ENCODE data around the gene ITGB7. TPM values are rescaled to one million over a fixed set of nuclear protein-coding genes. Genes with fewer than 3 reads are reported as not detected.

Gene ITGB7
- total RNA-seq, result 1.6 TPM

GRCh38 chr12:53207042-53207441, at the start of gene ITGB7:
Gene ITGB7 (minus strand): TSS chr12:53207251. CDS start chr12:53200443, 6,808 bp downstream.
- H3K27ac ChIP-seq (ENCODE audit: low read depth, low read length), result peak within 1 kb of the TSS; percentile 39
- no peak within 1 kb of the TSS for H3K4me3 ChIP-seq (ENCODE audit: low read length in 3 of 3)
- H3K9me3 ChIP-seq (ENCODE audit: control insufficient read depth in 3 of 3, low read length in 3 of 3), result no peaks in the 10 kb centered on the region
- peaks cover 11 to 17% (median 15%) of the 10 kb centered on the region in 3 donors for H3K36me3 ChIP-seq (ENCODE audit: control insufficient read depth in 3 of 3, insufficient read depth in 3 of 3, low read length in 3 of 3)
- peaks cover 8 to 32% (median 17%) of the 10 kb centered on the region in 3 donors for H3K4me1 ChIP-seq (ENCODE audit: control insufficient read depth in 3 of 3, insufficient read depth in 3 of 3, low read length in 3 of 3)
- no peaks in the 10 kb centered on the region for H3K27me3 ChIP-seq (ENCODE audit: control insufficient read depth in 3 of 3, insufficient read depth in 3 of 3, low read length in 3 of 3)
- peak within 1 kb of the TSS in 1 of 3 donors; percentile 44 for H3K9ac ChIP-seq (ENCODE audit: low read depth in 1 of 3, low read length in 3 of 3)

GRCh38 chr12:53255996-53256395, 48.9 kb upstream of the ITGB7 start:
- no peak overlapping the region for H3K27ac ChIP-seq (ENCODE audit: low read depth, low read length)
- peaks cover 22 to 32% (median 25%) of the 10 kb centered on the region in 3 donors for H3K4me1 ChIP-seq (ENCODE audit: control insufficient read depth in 3 of 3, insufficient read depth in 3 of 3, low read length in 3 of 3)
- no peaks in the 10 kb centered on the region for H3K27me3 ChIP-seq (ENCODE audit: control insufficient read depth in 3 of 3, insufficient read depth in 3 of 3, low read length in 3 of 3)
- H3K36me3 ChIP-seq (ENCODE audit: control insufficient read depth in 3 of 3, insufficient read depth in 3 of 3, low read length in 3 of 3), result peaks cover 12 to 24% (median 19%) of the 10 kb centered on the region in 3 donors
- no peaks in the 10 kb centered on the region for H3K9me3 ChIP-seq (ENCODE audit: control insufficient read depth in 3 of 3, low read length in 3 of 3)
- no peak overlapping the region for H3K4me3 ChIP-seq (ENCODE audit: low read length in 3 of 3)
- H3K9ac ChIP-seq (ENCODE audit: low read depth in 1 of 3, low read length in 3 of 3), result no peak overlapping the region

- H3K27ac ChIP-seq (ENCODE audit: low read depth, low read length), result no peak overlapping the region
- H3K4me1 ChIP-seq (ENCODE audit: control insufficient read depth in 3 of 3, insufficient read depth in 3 of 3, low read length in 3 of 3), result peaks cover 23 to 35% (median 27%) of the 10 kb centered on the region in 3 donors
- H3K4me3 ChIP-seq (ENCODE audit: low read length in 3 of 3), result no peak overlapping the region
- peak overlapping the region in 1 of 3 donors; percentile 8 for H3K9ac ChIP-seq (ENCODE audit: low read depth in 1 of 3, low read length in 3 of 3)
- H3K27me3 ChIP-seq (ENCODE audit: control insufficient read depth in 3 of 3, insufficient read depth in 3 of 3, low read length in 3 of 3), result no peaks in the 10 kb centered on the region
- peaks cover 12 to 24% (median 19%) of the 10 kb centered on the region in 3 donors for H3K36me3 ChIP-seq (ENCODE audit: control insufficient read depth in 3 of 3, insufficient read depth in 3 of 3, low read length in 3 of 3)
- H3K9me3 ChIP-seq (ENCODE audit: control insufficient read depth in 3 of 3, low read length in 3 of 3), result no peaks in the 10 kb centered on the region
Measured at GRCh38 chr12:53254816-53255545, 47.9 kb upstream of the ITGB7 start.

- H3K4me3 ChIP-seq (ENCODE audit: low read length in 3 of 3), result peak overlapping the region; percentile 91 to 95 (median 95)
Measured at GRCh38 chr12:53253298-53253697, 46.2 kb upstream of the ITGB7 start.

GRCh38 chr12:53252349-53252916, 45.4 kb upstream of the ITGB7 start:
- no peaks in the 10 kb centered on the region for H3K27me3 ChIP-seq (ENCODE audit: control insufficient read depth in 3 of 3, insufficient read depth in 3 of 3, low read length in 3 of 3)
- H3K9me3 ChIP-seq (ENCODE audit: control insufficient read depth in 3 of 3, low read length in 3 of 3), result no peaks in the 10 kb centered on the region
- H3K9ac ChIP-seq (ENCODE audit: low read depth in 1 of 3, low read length in 3 of 3), result peak overlapping the region; percentile 83 to 92 (median 91)
- peaks cover 23 to 35% (median 27%) of the 10 kb centered on the region in 3 donors for H3K4me1 ChIP-seq (ENCODE audit: control insufficient read depth in 3 of 3, insufficient read depth in 3 of 3, low read length in 3 of 3)
- H3K36me3 ChIP-seq (ENCODE audit: control insufficient read depth in 3 of 3, insufficient read depth in 3 of 3, low read length in 3 of 3), result peaks cover 12 to 24% (median 19%) of the 10 kb centered on the region in 3 donors
- H3K4me3 ChIP-seq (ENCODE audit: low read length in 3 of 3), result peak overlapping the region; percentile 91 to 95 (median 95)
- peak overlapping the region; percentile 85 for H3K27ac ChIP-seq (ENCODE audit: low read depth, low read length)

More at GRCh38 chr12:53253298-53253697, 46.2 kb upstream of the ITGB7 start:
- H3K27ac ChIP-seq (ENCODE audit: low read depth, low read length), result no peak overlapping the region
- H3K9me3 ChIP-seq (ENCODE audit: control insufficient read depth in 3 of 3, low read length in 3 of 3), result no peaks in the 10 kb centered on the region
- no peak overlapping the region for H3K9ac ChIP-seq (ENCODE audit: low read depth in 1 of 3, low read length in 3 of 3)
- peaks cover 23 to 35% (median 27%) of the 10 kb centered on the region in 3 donors for H3K4me1 ChIP-seq (ENCODE audit: control insufficient read depth in 3 of 3, insufficient read depth in 3 of 3, low read length in 3 of 3)
- H3K36me3 ChIP-seq (ENCODE audit: control insufficient read depth in 3 of 3, insufficient read depth in 3 of 3, low read length in 3 of 3), result peaks cover 12 to 24% (median 19%) of the 10 kb centered on the region in 3 donors
- H3K27me3 ChIP-seq (ENCODE audit: control insufficient read depth in 3 of 3, insufficient read depth in 3 of 3, low read length in 3 of 3), result no peaks in the 10 kb centered on the region

- Histone ChIP-seq H3K27me3 (ENCODE audit: control insufficient read depth in 3 of 3, insufficient read depth in 3 of 3, low read length in 3 of 3) (no peaks in the 10 kb centered on the region), H3K36me3 (ENCODE audit: control insufficient read depth in 3 of 3, insufficient read depth in 3 of 3, low read length in 3 of 3) (peaks cover 12 to 24% (median 19%) of the 10 kb centered on the region in 3 donors), H3K4me3 (ENCODE audit: low read length in 3 of 3) (peak overlapping the region; percentile 91 to 95 (median 95)), H3K9ac (ENCODE audit: low read depth in 1 of 3, low read length in 3 of 3) (peak overlapping the region; percentile 83 to 92 (median 91)), H3K27ac (ENCODE audit: low read depth, low read length) (peak overlapping the region; percentile 85), H3K4me1 (ENCODE audit: control insufficient read depth in 3 of 3, insufficient read depth in 3 of 3, low read length in 3 of 3) (peaks cover 23 to 35% (median 27%) of the 10 kb centered on the region in 3 donors), H3K9me3 (ENCODE audit: control insufficient read depth in 3 of 3, low read length in 3 of 3) (no peaks in the 10 kb centered on the region)
Measured at GRCh38 chr12:53251477-53252348, 44.7 kb upstream of the ITGB7 start.

- Histone ChIP-seq H3K27ac (ENCODE audit: low read depth, low read length) (no peak overlapping the region), H3K4me1 (ENCODE audit: control insufficient read depth in 3 of 3, insufficient read depth in 3 of 3, low read length in 3 of 3) (no peaks in the 10 kb centered on the region), H3K27me3 (ENCODE audit: control insufficient read depth in 3 of 3, insufficient read depth in 3 of 3, low read length in 3 of 3) (peaks cover 13 to 19% (median 13%) of the 10 kb centered on the region in 3 donors), H3K4me3 (ENCODE audit: low read length in 3 of 3) (no peak overlapping the region), H3K9me3 (ENCODE audit: control insufficient read depth in 3 of 3, low read length in 3 of 3) (no peaks in the 10 kb centered on the region), H3K9ac (ENCODE audit: low read depth in 1 of 3, low read length in 3 of 3) (no peak overlapping the region), H3K36me3 (ENCODE audit: control insufficient read depth in 3 of 3, insufficient read depth in 3 of 3, low read length in 3 of 3) (no peaks in the 10 kb centered on the region)
Measured at GRCh38 chr12:53245286-53245685, 38.2 kb upstream of the ITGB7 start.

GRCh38 chr12:53244337-53244736, 37.3 kb upstream of the ITGB7 start:
- H3K27ac ChIP-seq (ENCODE audit: low read depth, low read length), result no peak overlapping the region
- H3K4me3 ChIP-seq (ENCODE audit: low read length in 3 of 3), result no peak overlapping the region
- no peaks in the 10 kb centered on the region for H3K36me3 ChIP-seq (ENCODE audit: control insufficient read depth in 3 of 3, insufficient read depth in 3 of 3, low read length in 3 of 3)
- no peak overlapping the region for H3K9ac ChIP-seq (ENCODE audit: low read depth in 1 of 3, low read length in 3 of 3)
- H3K27me3 ChIP-seq (ENCODE audit: control insufficient read depth in 3 of 3, insufficient read depth in 3 of 3, low read length in 3 of 3), result peaks cover 13 to 19% (median 13%) of the 10 kb centered on the region in 3 donors
- H3K9me3 ChIP-seq (ENCODE audit: control insufficient read depth in 3 of 3, low read length in 3 of 3), result no peaks in the 10 kb centered on the region
- no peaks in the 10 kb centered on the region for H3K4me1 ChIP-seq (ENCODE audit: control insufficient read depth in 3 of 3, insufficient read depth in 3 of 3, low read length in 3 of 3)

GRCh38 chr12:53241623-53242412, 34.8 kb upstream of the ITGB7 start:
- Histone ChIP-seq H3K36me3 (ENCODE audit: control insufficient read depth in 3 of 3, insufficient read depth in 3 of 3, low read length in 3 of 3) (no peaks in the 10 kb centered on the region), H3K9ac (ENCODE audit: low read depth in 1 of 3, low read length in 3 of 3) (no peak overlapping the region), H3K4me3 (ENCODE audit: low read length in 3 of 3) (no peak overlapping the region), H3K4me1 (ENCODE audit: control insufficient read depth in 3 of 3, insufficient read depth in 3 of 3, low read length in 3 of 3) (no peaks in the 10 kb centered on the region), H3K9me3 (ENCODE audit: control insufficient read depth in 3 of 3, low read length in 3 of 3) (no peaks in the 10 kb centered on the region), H3K27me3 (ENCODE audit: control insufficient read depth in 3 of 3, insufficient read depth in 3 of 3, low read length in 3 of 3) (peaks cover 13 to 22% (median 15%) of the 10 kb centered on the region in 3 donors), H3K27ac (ENCODE audit: low read depth, low read length) (no peak overlapping the region)
